K562 (cell line): Measurements from ENCODE around the gene SFRP2. TPM values are rescaled to one million over a fixed set of nuclear protein-coding genes. Genes with fewer than 3 reads are reported as not detected.

Experiments used
- ZSCAN29 ChIP-seq: fragments of 450-650 bp; IDR thresholded peaks from 2 replicates; pipeline ENCODE4 v1.6.1; 2017
- polyA plus RNA-seq, 8 experiments: library from polyadenylated mRNA; depleted of rRNA in 4 of 8; stranded (reverse) in 5 of 8; unstranded in 3 of 8; fragments of >200 nt; fragmentation: Nextera tagmentation in 2 of 8; fragmentation: Illumina TruSeq in 1 of 8; extraction: Ambion mirVana in 2 of 8; extraction: Trizol in 1 of 8; gene quantifications; 2 replicates each; pipeline versions ENCODE4 v1.2.1 to v1.2.3, GENCODE V29; 2011 to 2014; ENCODE audit warnings: inconsistent platforms in 1 of 8, missing spikeins in 1 of 8
- total RNA-seq, 7 experiments: library from RNA; depleted of rRNA in 6 of 7; stranded (reverse); fragments of >200 nt in 6 of 7; fragmentation: Illumina TruSeq in 2 of 7; extraction: Trizol in 2 of 7; gene quantifications; 2 replicates each; pipeline versions ENCODE4 v1.2.1 to v1.2.3, GENCODE V29; 2011 to 2021; ENCODE audit warnings: low replicate concordance in 1 of 7
- TF ChIP-seq, protein P1 (sequence below), 2 experiments: fragments of 450-650 bp; formaldehyde crosslinking in 1 of 2; IDR thresholded peaks; 2 replicates each; pipeline versions ENCODE4 v1.4.0 to v1.6.1; 2014 to 2020; ENCODE audit warnings: mild to moderate bottlenecking in 2 of 2, borderline replicate concordance in 1 of 2, low read depth in 1 of 2

Gene SFRP2
- total and polyA plus RNA-seq, 9 of the 15 experiments (the other 6 are each of a cell fraction or from before 2014, with no cell fraction given) = 0.29 TPM; not detected in 8

DNA sequence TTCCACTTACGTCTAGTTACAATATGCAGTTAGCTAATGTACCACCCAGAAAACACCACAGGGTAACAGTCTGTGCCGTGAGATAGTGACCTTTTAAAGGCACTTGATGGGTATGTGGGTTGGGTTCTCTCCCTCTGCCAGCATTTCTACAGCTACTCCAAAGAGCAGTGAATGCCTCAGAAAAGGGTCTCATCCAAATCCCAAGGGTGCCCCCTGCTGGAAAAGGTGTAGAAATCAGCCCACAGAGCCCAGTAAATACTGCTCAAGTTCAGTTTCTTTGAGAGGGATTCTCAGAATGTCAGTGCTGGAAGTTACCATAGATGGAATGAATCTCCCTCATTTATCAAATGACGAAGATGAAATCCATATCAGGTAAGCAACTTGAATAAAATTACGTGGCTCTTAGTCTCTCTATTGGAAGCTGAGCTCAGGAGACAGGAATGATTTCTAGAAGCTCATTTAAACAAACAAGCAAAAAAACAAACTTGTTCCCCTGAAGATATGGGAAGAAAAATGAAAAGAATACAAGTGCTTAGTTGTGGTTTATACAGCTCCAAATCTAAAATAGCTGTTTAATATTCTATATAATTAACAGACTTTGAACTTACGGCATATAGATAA is 38.6 kb downstream of the SFRP2 start (continued):
- TF ChIP-seq, protein P1, sequence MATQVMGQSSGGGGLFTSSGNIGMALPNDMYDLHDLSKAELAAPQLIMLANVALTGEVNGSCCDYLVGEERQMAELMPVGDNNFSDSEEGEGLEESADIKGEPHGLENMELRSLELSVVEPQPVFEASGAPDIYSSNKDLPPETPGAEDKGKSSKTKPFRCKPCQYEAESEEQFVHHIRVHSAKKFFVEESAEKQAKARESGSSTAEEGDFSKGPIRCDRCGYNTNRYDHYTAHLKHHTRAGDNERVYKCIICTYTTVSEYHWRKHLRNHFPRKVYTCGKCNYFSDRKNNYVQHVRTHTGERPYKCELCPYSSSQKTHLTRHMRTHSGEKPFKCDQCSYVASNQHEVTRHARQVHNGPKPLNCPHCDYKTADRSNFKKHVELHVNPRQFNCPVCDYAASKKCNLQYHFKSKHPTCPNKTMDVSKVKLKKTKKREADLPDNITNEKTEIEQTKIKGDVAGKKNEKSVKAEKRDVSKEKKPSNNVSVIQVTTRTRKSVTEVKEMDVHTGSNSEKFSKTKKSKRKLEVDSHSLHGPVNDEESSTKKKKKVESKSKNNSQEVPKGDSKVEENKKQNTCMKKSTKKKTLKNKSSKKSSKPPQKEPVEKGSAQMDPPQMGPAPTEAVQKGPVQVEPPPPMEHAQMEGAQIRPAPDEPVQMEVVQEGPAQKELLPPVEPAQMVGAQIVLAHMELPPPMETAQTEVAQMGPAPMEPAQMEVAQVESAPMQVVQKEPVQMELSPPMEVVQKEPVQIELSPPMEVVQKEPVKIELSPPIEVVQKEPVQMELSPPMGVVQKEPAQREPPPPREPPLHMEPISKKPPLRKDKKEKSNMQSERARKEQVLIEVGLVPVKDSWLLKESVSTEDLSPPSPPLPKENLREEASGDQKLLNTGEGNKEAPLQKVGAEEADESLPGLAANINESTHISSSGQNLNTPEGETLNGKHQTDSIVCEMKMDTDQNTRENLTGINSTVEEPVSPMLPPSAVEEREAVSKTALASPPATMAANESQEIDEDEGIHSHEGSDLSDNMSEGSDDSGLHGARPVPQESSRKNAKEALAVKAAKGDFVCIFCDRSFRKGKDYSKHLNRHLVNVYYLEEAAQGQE (IDR thresholded peaks at IDR 0.05; ENCODE audit: borderline replicate concordance) = peak; percentile 52; the same call in 1 of the 2 replicates
- TF ChIP-seq, protein P1 (CRISPR knock-in tag; IDR thresholded peaks at IDR 0.05; ENCODE audit: low read depth) = no peak
- TF ChIP-seq ZSCAN29 = no peak
- TF ChIP-seq, all 486 proteins: peak for 6
